Ishikawa (cell line): ENCODE results near the gene ELOVL6.

Experiments used
- CEBPB ChIP-seq: IDR thresholded peaks from 2 replicates; pipeline ENCODE4 v1.6.1; 2012
- EGR1 ChIP-seq: IDR thresholded peaks from 2 replicates; pipeline ENCODE4 v1.6.1; 2012
- EP300 ChIP-seq: IDR thresholded peaks from 2 replicates; pipeline ENCODE4 v1.6.1; 2012; ENCODE audit warnings: borderline replicate concordance
- FOXM1 ChIP-seq: IDR thresholded peaks from 2 replicates; pipeline ENCODE4 v1.6.1; 2012; ENCODE audit warnings: low read depth, borderline replicate concordance
- MAX ChIP-seq: IDR thresholded peaks from 2 replicates; pipeline ENCODE4 v1.6.1; 2012
- NFIC ChIP-seq: IDR thresholded peaks from 2 replicates; pipeline ENCODE4 v1.6.1; 2012
- RAD21 ChIP-seq: IDR thresholded peaks from 2 replicates; pipeline ENCODE4 v1.6.1; 2012; ENCODE audit warnings: low read depth
- TAF1 ChIP-seq: IDR thresholded peaks from 2 replicates; pipeline ENCODE4 v1.6.1; 2012; ENCODE audit warnings: low read depth, mild to moderate bottlenecking
- TCF12 ChIP-seq: IDR thresholded peaks from 2 replicates; pipeline ENCODE4 v1.6.1; 2012; ENCODE audit warnings: low read depth
- TEAD4 ChIP-seq: IDR thresholded peaks from 2 replicates; pipeline ENCODE4 v1.6.1; 2012
- USF1 ChIP-seq: IDR thresholded peaks from 2 replicates; pipeline ENCODE4 v1.6.1; 2012
- YY1 ChIP-seq: IDR thresholded peaks from 2 replicates; pipeline ENCODE4 v1.6.1; 2012; ENCODE audit warnings: low read depth
- ZBTB7A ChIP-seq: IDR thresholded peaks from 2 replicates; pipeline ENCODE4 v1.6.1; 2012; ENCODE audit warnings: low read depth
- TF ChIP-seq, protein P1 (sequence below): IDR thresholded peaks from 2 replicates; pipeline ENCODE4 v1.6.1; 2012; ENCODE audit warnings: low read depth, mild to moderate bottlenecking

DNA sequence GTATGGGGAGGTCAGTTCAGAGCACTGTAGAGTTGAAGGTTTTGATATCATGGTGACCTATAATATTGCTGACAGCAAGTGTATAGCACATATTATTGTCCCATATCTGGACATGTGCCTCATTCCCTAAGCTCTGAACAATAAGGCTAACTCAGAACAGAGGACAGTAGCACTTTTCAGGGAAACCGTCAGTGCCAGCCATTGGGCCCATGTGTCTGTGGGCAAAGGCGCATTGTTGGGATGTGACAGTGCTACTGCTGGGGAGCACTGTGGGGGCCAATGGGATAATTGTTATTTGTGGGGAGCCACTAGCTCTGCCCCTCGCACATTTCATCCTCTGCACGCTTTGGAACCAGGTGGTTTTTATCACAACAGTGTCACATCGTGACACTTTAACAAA is 136.2 kb downstream of the ELOVL6 start:
- TF ChIP-seq EGR1, result no peak
- TF ChIP-seq YY1, result no peak
- no peak for TF ChIP-seq EP300
- no peak for TF ChIP-seq RAD21
- no peak for TF ChIP-seq MAX
- TF ChIP-seq USF1, result no peak
- TF ChIP-seq, protein P1, sequence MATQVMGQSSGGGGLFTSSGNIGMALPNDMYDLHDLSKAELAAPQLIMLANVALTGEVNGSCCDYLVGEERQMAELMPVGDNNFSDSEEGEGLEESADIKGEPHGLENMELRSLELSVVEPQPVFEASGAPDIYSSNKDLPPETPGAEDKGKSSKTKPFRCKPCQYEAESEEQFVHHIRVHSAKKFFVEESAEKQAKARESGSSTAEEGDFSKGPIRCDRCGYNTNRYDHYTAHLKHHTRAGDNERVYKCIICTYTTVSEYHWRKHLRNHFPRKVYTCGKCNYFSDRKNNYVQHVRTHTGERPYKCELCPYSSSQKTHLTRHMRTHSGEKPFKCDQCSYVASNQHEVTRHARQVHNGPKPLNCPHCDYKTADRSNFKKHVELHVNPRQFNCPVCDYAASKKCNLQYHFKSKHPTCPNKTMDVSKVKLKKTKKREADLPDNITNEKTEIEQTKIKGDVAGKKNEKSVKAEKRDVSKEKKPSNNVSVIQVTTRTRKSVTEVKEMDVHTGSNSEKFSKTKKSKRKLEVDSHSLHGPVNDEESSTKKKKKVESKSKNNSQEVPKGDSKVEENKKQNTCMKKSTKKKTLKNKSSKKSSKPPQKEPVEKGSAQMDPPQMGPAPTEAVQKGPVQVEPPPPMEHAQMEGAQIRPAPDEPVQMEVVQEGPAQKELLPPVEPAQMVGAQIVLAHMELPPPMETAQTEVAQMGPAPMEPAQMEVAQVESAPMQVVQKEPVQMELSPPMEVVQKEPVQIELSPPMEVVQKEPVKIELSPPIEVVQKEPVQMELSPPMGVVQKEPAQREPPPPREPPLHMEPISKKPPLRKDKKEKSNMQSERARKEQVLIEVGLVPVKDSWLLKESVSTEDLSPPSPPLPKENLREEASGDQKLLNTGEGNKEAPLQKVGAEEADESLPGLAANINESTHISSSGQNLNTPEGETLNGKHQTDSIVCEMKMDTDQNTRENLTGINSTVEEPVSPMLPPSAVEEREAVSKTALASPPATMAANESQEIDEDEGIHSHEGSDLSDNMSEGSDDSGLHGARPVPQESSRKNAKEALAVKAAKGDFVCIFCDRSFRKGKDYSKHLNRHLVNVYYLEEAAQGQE, result no peak
- TF ChIP-seq TCF12, result no peak
- no peak for TF ChIP-seq CEBPB
- TF ChIP-seq FOXM1, result no peak
- no peak for TF ChIP-seq NFIC
- no peak for TF ChIP-seq TAF1
- TF ChIP-seq TEAD4, result no peak
- TF ChIP-seq ZBTB7A, result no peak
